Subcutaneous adipose tissue (tissue), 4 donors: ENCODE results near the gene ADAMTS17. TPM values are rescaled to one million over a fixed set of nuclear protein-coding genes. Genes with fewer than 3 reads are reported as not detected.

Source experiments
- CTCF ChIP-seq: fragments of 450-650 bp; IDR thresholded peaks from one replicate; pipeline ENCODE4 v1.5.1; 2016; ENCODE audit warnings: low read depth, mild to moderate bottlenecking, control low read depth, antibody characterized with exemption, moderate library complexity
- total RNA-seq, 4 donors: library from RNA; depleted of rRNA; stranded (reverse); fragments of >200 nt; gene quantifications; one replicate each; pipeline ENCODE4 v1.1.0, GENCODE V29; 2016

The ADAMTS17 gene
- total RNA-seq, 4 donors from 2014 or later = 0.49 to 5.3 (median 2.5) TPM

GRCh38 chr15:100244796-100245486, 96.8 kb downstream of the ADAMTS17 start:
- no peak for TF ChIP-seq CTCF

GRCh38 chr15:100242989-100243388, 98.8 kb downstream of the ADAMTS17 start:
- no peak for TF ChIP-seq CTCF

- TF ChIP-seq CTCF = no peak
Measured at GRCh38 chr15:100241572-100242482, 99.9 kb downstream of the ADAMTS17 start.

- TF ChIP-seq CTCF = no peak
Measured at GRCh38 chr15:100236981-100237720, 104.6 kb downstream of the ADAMTS17 start.

- no peak for TF ChIP-seq CTCF
Measured at GRCh38 chr15:100235030-100235617, 106.7 kb downstream of the ADAMTS17 start.

GRCh38 chr15:100234158-100235029, 107.4 kb downstream of the ADAMTS17 start:
- no peak for TF ChIP-seq CTCF
